HepG2 (cell line): ENCODE measurements around the gene PRR22. TPM values are rescaled to one million over a fixed set of nuclear protein-coding genes. Genes with fewer than 3 reads are reported as not detected.
A peak's percentile ranks its signal among the peaks of the same experiment; 100 is the strongest.

Experiments
- HES4 ChIP-seq: sonication (generic); formaldehyde crosslinking; IDR thresholded peaks from 2 replicates; pipeline ENCODE4 v1.9.0; 2021; ENCODE audit warnings: mild to moderate bottlenecking, missing genetic modification reagents, borderline replicate concordance
- HNRNPL ChIP-seq: fragments of 200-400 bp; formaldehyde crosslinking; IDR thresholded peaks from 2 replicates; pipeline ENCODE4 v1.6.1; 2017; ENCODE audit warnings: mild to moderate bottlenecking, low read depth, low read length
- MED8 ChIP-seq: sonication (generic); formaldehyde crosslinking; IDR thresholded peaks from 2 replicates; pipeline ENCODE4 v1.8.1; 2023; ENCODE audit warnings: mild to moderate bottlenecking, missing genetic modification reagents; ENCODE audit not compliant: insufficient replicate concordance
- MEF2D ChIP-seq: sonication (generic); formaldehyde crosslinking; IDR thresholded peaks from 2 replicates; pipeline ENCODE4 v1.5.1; 2020; ENCODE audit warnings: mild to moderate bottlenecking, missing genetic modification reagents
- MYC ChIP-seq: sonication (generic); formaldehyde crosslinking; IDR thresholded peaks from 2 replicates; pipeline ENCODE4 v1.9.0; 2021; ENCODE audit warnings: missing genetic modification reagents, borderline replicate concordance
- NR2C2 ChIP-seq: sonication (generic); formaldehyde crosslinking; IDR thresholded peaks from 2 replicates; pipeline ENCODE4 v1.4.0; 2020; ENCODE audit warnings: missing genetic modification reagents, mild to moderate bottlenecking, moderate library complexity, borderline replicate concordance
- RBM39 ChIP-seq: fragments of 200-400 bp; formaldehyde crosslinking; IDR thresholded peaks from one replicate; pipeline ENCODE4 v1.6.1; 2018; ENCODE audit warnings: antibody characterized with exemption, mild to moderate bottlenecking, low read depth, low read length; ENCODE audit not compliant: poor library complexity, severe bottlenecking
- RXRB ChIP-seq: IDR thresholded peaks from 2 replicates; pipeline ENCODE4 v1.6.1; 2016; ENCODE audit warnings: borderline replicate concordance, missing genetic modification reagents, missing compliant biosample characterization
- TEAD2 ChIP-seq: sonication (generic); formaldehyde crosslinking; IDR thresholded peaks from 2 replicates; pipeline ENCODE4 v1.9.0; 2021; ENCODE audit warnings: missing genetic modification reagents
- ZNF331 ChIP-seq: sonication (generic); formaldehyde crosslinking; IDR thresholded peaks from 2 replicates; pipeline ENCODE4 v1.4.0; 2020; ENCODE audit warnings: missing genetic modification reagents
- ZNF350 ChIP-seq: sonication (generic); formaldehyde crosslinking; IDR thresholded peaks from 2 replicates; pipeline ENCODE4 v1.4.0; 2020; ENCODE audit warnings: mild to moderate bottlenecking, low read depth, missing genetic modification reagents, borderline replicate concordance
- ZNF687 ChIP-seq: sonication (generic); formaldehyde crosslinking; IDR thresholded peaks from 2 replicates; pipeline ENCODE4 v1.5.1; 2020; ENCODE audit warnings: mild to moderate bottlenecking, missing genetic modification reagents, moderate library complexity
- ZNF850 ChIP-seq: sonication (generic); formaldehyde crosslinking; conservative IDR thresholded peaks from 2 replicates; pipeline ENCODE4 v1.9.0; 2021; ENCODE audit warnings: mild to moderate bottlenecking, missing genetic modification reagents
- polyA plus RNA-seq, 8 experiments: library from polyadenylated mRNA; depleted of rRNA in 3 of 8; stranded (reverse) in 7 of 8; unstranded in 1 of 8; fragments of >200 nt; fragmentation: Illumina TruSeq in 4 of 8; extraction: Trizol in 4 of 8; gene quantifications; 2 replicates each; pipeline versions ENCODE4 v1.2.1 to v1.2.3, GENCODE V29; 2011 to 2016; ENCODE audit warnings: low read depth in 4 of 8, missing spikeins in 1 of 8, mixed read lengths in 1 of 8; ENCODE audit not compliant: insufficient read depth in 1 of 8
- total RNA-seq, 5 experiments: library from RNA; depleted of rRNA; stranded (reverse); fragments of >200 nt; fragmentation: Illumina TruSeq; extraction: Trizol; gene quantifications; 2 replicates each; pipeline ENCODE4 v1.2.3, GENCODE V29; 2016; ENCODE audit warnings: low read depth in 1 of 5
- TF ChIP-seq, protein P1 (sequence below): sonication (generic); formaldehyde crosslinking; IDR thresholded peaks from 2 replicates; pipeline ENCODE4 v1.9.0; 2021; ENCODE audit warnings: mild to moderate bottlenecking, missing genetic modification reagents

Gene PRR22
- total and polyA plus RNA-seq, 2 of the 13 experiments (the other 11 are each of a cell fraction or from before 2014, with no cell fraction given), result 0.84 to 2.3 TPM

- TF ChIP-seq ZNF687 (CRISPR knock-in tag) (peak; percentile 91), MYC (CRISPR knock-in tag) (peak; percentile 13; the same call in 1 of the 2 replicates), ZNF850 (CRISPR knock-in tag) (no peak), RBM39 (peak; percentile 35), RXRB (peak; percentile 59; the same call in 1 of the 2 replicates), HES4 (CRISPR knock-in tag) (0 out of 2 replicates have a peak, but pooled peaks have one; percentile 39), NR2C2 (CRISPR knock-in tag) (peak; percentile 37), HNRNPL (peak; percentile 58; the same call in 1 of the 2 replicates), ZNF331 (CRISPR knock-in tag) (peak; percentile 25; the same call in 1 of the 2 replicates), ZNF350 (CRISPR knock-in tag) (no peak), MEF2D (CRISPR knock-in tag) (peak; percentile 59), MED8 (CRISPR knock-in tag) (no peak), TEAD2 (CRISPR knock-in tag) (no peak)
- TF ChIP-seq, protein P1, sequence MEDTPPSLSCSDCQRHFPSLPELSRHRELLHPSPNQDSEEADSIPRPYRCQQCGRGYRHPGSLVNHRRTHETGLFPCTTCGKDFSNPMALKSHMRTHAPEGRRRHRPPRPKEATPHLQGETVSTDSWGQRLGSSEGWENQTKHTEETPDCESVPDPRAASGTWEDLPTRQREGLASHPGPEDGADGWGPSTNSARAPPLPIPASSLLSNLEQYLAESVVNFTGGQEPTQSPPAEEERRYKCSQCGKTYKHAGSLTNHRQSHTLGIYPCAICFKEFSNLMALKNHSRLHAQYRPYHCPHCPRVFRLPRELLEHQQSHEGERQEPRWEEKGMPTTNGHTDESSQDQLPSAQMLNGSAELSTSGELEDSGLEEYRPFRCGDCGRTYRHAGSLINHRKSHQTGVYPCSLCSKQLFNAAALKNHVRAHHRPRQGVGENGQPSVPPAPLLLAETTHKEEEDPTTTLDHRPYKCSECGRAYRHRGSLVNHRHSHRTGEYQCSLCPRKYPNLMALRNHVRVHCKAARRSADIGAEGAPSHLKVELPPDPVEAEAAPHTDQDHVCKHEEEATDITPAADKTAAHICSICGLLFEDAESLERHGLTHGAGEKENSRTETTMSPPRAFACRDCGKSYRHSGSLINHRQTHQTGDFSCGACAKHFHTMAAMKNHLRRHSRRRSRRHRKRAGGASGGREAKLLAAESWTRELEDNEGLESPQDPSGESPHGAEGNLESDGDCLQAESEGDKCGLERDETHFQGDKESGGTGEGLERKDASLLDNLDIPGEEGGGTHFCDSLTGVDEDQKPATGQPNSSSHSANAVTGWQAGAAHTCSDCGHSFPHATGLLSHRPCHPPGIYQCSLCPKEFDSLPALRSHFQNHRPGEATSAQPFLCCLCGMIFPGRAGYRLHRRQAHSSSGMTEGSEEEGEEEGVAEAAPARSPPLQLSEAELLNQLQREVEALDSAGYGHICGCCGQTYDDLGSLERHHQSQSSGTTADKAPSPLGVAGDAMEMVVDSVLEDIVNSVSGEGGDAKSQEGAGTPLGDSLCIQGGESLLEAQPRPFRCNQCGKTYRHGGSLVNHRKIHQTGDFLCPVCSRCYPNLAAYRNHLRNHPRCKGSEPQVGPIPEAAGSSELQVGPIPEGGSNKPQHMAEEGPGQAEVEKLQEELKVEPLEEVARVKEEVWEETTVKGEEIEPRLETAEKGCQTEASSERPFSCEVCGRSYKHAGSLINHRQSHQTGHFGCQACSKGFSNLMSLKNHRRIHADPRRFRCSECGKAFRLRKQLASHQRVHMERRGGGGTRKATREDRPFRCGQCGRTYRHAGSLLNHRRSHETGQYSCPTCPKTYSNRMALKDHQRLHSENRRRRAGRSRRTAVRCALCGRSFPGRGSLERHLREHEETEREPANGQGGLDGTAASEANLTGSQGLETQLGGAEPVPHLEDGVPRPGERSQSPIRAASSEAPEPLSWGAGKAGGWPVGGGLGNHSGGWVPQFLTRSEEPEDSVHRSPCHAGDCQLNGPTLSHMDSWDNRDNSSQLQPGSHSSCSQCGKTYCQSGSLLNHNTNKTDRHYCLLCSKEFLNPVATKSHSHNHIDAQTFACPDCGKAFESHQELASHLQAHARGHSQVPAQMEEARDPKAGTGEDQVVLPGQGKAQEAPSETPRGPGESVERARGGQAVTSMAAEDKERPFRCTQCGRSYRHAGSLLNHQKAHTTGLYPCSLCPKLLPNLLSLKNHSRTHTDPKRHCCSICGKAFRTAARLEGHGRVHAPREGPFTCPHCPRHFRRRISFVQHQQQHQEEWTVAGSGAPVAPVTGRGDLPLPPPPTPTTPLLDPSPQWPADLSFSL, result peak; percentile 96
Measured at GRCh38 chr19:5799247-5800241, 15.0 kb upstream of the PRR22 start (continued).
